Raji (cell line): Measurements from ENCODE around the gene FGF19.

ENCODE experiments used
- POLR2A ChIP-seq: IDR thresholded peaks from 2 replicates; pipeline ENCODE4 v1.6.1; 2011; ENCODE audit warnings: low read depth, low read length, control low read depth; ENCODE audit not compliant: insufficient read depth

Gene FGF19

DNA sequence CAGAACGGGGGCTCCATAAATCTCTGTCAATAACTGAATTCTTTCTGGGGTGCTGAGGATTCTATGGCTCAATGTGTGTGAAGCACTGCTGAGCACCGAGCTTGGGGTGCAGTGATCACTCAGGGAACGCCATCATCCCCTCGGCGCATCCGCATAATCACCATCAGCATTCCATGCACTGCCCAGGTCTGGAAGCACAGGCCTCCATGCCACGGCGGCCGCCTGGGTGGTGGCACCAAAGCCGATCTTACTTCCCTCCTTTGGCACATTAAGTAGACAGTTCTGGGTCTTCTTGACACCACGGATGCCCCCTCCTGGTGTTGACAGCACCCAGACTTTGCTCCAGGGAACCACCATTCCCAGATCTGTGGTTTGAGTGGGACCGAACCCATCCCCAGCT lies 44.2 kb downstream of the FGF19 start:
- TF ChIP-seq POLR2A, result no peak

DNA sequence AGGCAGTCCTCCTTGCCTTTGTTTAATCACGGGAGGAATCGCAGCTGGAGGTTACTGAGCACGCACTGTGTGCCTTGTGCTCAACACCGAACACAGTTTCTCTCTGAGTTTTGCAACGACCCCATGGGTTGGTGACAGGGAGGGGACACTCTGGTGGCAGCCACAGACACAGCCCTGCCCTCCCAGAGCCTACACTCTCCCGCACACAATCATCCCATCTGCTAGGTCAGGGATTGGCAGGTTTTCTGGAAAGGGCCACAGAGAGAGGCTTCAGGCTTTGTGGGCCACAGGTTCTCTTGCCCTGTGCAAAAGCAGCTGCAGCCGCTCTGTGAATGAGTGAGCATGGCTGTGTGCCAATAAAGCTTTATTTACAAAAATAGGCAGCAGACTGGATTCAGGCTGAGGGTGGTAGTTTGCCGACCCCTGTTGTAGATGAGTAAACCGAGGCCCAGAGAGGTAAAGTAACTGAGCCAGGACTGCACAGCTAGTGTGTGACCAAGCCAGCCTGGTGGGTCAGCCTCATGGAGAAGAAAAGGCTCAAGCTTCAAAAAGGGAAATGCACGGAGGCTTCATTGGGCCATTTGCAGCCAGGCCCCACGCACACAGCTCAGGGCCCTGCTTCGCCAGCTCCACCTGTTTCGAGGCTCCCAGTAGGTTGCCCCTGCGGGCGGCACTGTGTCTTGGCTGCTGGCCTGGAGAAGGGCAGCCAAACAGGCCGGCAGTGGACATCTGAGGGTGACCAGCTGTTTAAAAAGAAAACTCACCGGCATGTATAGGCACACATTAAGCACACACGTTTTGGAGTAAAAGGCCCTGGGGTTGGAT lies 45.0 kb downstream of the FGF19 start:
- no peak for TF ChIP-seq POLR2A

DNA sequence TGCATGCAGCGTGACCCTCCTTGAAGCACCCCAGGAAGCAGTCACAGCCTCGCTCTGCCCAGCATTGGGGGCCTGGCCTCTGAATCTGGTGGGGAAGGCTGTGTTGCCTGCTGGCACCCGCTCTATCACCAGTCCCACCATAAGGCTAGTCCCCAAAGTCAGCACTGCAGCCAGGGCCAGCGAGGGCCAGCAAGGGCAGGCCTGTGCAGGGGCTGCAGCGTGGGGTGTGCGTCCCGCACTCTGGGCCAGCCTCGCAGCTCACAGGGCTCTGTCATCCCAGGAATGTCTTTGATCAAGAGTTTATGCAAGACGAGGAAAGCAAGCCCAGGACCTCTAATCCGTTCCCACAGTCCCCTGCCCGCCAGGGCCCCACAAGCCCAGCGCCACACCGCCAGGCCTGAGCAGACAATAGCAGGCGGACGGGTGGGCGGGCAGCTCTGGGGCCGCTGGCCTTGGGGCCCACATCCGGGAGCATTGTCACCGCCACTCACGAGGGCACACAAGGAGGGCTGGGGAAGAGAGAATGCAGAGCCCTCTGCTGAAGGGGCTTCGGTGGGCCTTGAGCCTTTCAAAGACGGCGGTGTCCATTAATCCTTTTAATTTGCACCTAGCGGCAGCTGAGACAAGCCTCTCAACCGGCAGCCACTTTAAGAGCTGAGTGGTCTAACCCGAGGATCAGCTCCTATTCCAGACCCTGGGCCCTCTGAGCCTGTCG lies 45.8 kb downstream of the FGF19 start:
- TF ChIP-seq POLR2A, result no peak

DNA sequence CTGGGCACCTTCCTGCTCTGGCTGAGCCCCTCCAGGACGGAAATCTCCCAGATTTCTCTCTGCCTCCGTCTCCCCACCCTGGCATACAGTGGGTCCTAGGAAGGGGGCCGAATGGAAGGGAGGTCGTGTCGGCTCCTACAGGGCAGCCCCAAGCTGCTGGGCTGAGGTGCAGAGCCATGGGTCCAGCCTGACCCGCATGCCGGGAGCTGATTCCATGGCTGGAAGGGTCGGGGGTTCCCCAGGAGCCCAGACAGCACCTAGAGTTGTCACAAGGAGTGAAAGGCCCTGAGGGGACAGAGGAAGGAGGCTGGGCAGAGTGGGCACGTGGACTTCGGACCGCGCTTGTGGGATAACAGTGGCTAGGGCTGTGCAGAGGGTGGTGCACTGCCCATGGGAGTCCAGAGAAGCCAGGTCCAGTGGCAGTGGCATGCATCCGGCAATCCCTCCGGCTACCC lies 46.3 kb downstream of the FGF19 start:
- TF ChIP-seq POLR2A, result no peak

DNA sequence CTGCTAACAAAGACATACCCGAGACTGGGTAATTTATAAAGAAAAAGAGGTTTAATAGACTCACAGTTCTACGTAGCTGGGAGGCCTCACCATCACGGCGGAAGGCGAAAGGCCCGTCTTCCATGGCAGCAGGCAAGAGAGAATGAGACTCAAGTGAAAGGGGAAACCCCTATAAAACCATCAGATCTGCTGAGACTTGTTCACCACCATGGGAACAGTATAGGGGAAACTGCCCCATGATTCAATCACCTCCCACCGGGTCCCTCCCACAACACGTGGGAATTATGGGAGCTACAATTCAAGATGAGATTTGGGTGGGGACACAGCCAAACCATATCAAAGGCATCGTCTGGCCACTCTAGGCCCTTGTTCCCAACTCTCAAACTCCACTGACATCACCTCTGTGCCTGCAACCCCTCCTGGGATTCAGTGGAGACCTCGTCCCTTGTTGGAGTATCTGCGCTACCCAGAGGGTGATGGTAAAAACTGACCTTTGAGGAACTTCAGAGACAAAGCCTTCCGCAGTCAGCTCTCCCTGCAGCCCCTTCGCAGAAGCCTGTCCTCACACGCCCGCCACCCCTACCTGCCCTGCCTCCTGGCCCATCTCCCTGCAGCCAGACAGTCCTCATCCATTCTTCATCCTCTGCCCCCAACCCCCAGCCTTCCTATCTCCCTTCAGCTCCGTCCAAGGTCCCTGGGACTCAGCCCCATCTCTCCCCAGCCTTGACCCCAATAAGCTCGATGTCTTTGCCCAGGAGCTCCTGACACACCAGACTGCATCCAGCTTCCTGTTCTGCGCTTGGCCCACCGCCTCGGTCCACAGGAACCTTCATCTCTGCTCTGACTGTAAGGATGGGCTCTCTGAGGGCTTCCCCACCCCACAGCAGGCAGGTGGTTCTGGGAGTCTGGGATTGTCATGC lies 47.0 kb downstream of the FGF19 start:
- no peak for TF ChIP-seq POLR2A

DNA sequence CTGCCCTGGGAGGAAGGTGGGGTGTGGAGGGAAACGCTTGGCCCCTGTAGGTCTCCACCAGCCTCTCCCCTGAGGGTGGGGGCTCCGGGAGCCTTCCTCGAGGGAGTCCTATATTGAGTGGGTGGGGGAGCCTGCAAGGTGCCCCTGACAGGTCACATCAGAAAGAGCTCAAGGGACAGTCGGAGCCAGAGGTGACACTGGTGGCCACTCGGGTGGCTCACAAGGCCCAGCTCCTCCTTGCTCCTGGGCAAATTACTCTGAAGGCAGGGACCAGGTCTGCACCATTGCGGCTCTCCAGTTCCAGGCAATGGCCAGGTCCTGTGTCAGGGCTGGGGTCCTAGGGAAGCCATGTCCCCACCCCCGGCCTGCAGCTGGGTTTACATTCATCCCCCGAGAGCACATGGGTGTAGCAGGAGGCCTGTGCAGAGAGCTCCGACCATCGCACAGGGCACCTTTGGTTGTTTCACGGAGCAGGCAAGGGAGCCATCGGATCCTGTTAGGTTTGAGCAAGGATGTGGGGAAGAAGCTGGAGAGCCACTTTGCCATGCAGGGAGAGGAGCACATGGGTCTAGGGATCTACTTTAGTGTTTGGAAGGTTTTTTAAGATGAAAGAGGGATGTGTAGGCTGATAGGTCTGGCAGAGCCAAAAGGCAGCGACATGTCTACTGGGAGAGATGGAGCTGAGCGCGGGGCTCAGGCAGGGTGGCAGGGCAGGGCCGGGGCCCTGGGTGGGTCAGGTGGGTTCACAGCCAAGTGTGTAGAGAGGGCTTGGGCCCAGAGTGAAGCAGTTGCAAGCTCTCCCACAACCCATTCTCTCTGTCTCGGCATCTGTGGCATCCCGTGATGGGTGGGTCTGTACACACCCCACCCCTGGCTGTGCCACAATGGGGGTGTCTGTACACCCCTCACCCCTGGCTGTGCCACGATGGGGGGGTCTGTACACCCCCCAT lies 48.1 kb downstream of the FGF19 start:
- TF ChIP-seq POLR2A, result no peak

DNA sequence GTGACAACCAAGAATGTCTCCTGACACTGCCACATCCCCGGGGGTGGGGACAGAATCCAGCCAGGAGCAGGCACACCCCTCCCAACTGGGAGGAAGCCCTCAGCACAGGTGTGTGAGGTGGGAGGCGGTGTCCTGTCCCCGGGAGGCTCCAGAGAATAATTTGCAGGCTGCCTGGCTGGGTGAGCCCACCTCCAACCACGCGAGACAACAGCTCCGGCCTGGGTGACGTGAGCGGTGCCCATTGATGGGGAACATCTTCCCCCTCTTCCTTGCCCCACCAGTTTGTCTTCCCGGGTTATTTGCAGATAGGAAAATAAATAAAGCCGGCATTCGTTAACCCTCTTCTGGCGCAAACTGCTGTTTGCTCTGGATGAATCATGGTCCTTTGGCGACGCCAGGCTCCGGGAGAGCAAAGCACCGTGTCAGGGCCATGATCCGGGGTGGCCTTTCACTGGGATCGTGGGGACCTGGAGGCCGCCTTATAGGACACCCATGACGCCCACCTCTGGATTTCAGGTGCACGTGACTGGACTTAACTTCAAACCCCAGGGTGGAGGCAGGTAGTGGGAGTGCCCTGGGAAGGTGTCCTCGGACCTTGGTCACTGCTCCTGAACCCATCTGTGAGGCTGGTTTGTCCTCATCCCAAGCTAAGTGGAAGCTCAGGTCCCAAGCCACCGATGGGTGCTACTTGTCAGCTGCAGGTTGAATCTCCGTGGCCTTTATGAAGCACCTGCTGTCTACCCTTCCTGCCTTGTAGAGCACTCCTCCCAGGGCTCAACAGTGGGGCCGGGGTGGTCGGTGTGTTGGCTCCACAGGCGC lies 49.0 kb downstream of the FGF19 start:
- no peak for TF ChIP-seq POLR2A

DNA sequence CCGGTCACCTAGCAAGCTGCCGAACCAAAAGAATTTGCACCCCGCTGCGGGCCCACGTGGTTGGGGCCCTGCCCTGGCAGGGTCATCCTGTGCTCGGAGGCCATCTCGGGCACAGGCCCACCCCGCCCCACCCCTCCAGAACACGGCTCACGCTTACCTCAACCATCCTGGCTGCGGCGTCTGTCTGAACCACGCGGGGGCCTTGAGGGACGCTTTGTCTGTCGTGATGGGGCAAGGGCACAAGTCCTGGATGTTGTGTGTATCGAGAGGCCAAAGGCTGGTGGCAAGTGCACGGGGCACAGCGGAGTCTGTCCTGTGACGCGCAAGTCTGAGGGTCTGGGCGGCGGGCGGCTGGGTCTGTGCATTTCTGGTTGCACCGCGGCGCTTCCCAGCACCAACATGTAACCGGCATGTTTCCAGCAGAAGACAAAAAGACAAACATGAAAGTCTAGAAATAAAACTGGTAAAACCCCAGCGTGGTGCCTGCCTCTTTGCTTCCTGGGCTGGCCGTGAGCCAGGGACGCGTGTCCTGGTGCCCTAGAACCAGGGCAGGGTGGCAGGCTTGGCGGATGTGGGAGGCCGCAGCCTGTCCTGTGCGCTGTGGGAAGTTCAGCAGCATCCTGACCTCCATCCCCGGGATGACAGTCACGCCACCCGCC lies 49.7 kb downstream of the FGF19 start:
- TF ChIP-seq POLR2A, result no peak

DNA sequence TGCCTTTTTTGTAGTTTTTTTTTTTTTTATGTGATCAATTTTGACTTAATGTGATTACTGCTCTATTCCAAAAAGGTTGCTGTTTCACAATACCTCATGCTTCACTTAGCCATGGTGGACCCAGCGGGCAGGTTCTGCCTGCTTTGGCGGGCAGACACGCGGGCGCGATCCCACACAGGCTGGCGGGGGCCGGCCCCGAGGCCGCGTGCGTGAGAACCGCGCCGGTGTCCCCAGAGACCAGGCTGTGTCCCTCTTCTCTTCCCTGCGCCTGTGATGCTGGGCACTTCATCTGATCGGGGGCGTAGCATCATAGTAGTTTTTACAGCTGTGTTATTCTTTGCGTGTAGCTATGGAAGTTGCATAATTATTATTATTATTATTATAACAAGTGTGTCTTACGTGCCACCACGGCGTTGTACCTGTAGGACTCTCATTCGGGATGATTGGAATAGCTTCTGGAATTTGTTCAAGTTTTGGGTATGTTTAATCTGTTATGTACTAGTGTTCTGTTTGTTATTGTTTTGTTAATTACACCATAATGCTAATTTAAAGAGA lies 50.3 kb downstream of the FGF19 start:
- TF ChIP-seq POLR2A, result no peak

DNA sequence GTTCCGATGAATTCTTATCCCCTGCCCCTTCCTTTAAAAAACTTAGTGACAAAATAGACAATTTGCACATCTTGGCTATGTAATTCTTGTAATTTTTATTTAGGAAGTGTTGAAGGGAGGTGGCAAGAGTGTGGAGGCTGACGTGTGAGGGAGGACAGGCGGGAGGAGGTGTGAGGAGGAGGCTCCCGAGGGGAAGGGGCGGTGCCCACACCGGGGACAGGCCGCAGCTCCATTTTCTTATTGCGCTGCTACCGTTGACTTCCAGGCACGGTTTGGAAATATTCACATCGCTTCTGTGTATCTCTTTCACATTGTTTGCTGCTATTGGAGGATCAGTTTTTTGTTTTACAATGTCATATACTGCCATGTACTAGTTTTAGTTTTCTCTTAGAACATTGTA lies 50.8 kb downstream of the FGF19 start:
- TF ChIP-seq POLR2A, result no peak

DNA sequence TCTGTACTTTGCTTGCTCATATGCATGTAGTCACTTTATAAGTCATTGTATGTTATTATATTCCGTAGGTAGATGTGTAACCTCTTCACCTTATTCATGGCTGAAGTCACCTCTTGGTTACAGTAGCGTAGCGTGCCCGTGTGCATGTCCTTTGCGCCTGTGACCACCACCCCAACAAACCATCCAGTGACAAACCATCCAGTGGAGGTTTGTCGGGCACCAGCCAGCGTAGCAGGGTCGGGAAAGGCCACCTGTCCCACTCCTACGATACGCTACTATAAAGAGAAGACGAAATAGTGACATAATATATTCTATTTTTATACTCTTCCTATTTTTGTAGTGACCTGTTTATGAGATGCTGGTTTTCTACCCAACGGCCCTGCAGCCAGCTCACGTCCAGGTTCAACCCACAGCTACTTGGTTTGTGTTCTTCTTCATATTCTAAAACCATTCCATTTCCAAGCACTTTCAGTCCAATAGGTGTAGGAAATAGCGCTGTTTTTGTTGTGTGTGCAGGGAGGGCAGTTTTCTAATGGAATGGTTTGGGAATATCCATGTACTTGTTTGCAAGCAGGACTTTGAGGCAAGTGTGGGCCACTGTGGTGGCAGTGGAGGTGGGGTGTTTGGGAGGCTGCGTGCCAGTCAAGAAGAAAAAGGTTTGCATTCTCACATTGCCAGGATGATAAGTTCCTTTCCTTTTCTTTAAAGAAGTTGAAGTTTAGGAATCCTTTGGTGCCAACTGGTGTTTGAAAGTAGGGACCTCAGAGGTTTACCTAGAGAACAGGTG lies 51.8 kb downstream of the FGF19 start:
- no peak for TF ChIP-seq POLR2A

DNA sequence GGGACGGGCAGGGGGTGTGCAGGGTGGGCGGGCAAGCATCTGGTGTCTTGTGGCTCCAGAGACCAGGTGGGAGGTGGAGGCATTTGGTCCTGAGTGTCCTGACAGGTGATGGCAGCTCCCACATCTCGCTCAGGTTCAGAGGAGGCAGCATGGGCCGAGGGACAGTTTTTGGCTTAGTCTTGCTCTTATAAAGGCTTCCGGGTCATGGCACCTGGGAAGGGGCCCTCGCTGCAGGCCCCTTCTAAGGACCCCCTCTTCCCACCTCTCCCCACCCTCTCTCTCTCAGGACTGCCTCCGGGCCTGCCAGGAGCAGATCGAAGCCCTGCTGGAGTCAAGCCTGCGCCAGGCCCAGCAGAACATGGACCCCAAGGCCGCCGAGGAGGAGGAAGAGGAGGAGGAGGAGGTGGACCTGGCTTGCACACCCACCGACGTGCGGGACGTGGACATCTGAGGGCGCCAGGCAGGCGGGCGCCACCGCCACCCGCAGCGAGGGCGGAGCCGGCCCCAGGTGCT lies 52.9 kb downstream of the FGF19 start:
- TF ChIP-seq POLR2A, result no peak
